Cortex of kidney (tissue), 1 donor: ENCODE data around the gene VDR.
"Not testable (repeated sequence)": the region's sequence is repeated elsewhere in the genome, so short reads cannot be mapped to it uniquely, and the experiment has no call there.

Source experiments
- DNase-seq: peaks from one replicate; lab custom pipeline; 2025; lab: John Stamatoyannopoulos, UW

Gene VDR

DNA sequence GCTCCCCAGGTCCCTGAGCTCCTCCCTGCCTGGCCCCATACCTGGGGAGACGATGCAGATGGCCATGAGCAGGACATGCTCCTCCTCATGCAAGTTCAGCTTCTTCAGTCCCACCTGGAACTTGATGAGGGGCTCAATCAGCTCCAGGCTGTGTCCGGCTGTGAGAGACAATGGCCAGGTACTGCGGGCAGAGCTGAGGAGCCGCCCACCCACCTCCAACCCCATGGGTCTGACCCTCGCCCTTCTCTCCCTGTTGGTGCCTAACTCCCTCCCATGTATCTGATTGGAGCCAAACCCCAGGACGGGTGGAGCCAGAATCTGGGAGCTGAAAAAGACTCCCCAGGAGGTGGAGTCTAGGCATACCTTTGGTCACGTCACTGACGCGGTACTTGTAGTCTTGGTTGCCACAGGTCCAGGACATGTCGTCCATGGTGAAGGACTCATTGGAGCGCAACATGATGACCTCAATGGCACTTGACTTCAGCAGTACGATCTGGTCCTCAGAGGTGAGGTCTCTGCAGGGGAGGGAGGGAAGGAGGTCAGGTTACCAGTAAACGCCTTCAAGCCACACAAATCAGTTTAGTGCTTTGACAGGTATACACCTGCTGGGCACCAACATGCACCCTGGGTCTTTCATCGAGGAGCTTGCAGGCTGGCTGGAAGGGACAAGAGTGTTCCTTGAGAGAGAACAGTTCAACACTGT lies 58.3 kb downstream of the VDR start:
- no peak for DNase-seq

DNA sequence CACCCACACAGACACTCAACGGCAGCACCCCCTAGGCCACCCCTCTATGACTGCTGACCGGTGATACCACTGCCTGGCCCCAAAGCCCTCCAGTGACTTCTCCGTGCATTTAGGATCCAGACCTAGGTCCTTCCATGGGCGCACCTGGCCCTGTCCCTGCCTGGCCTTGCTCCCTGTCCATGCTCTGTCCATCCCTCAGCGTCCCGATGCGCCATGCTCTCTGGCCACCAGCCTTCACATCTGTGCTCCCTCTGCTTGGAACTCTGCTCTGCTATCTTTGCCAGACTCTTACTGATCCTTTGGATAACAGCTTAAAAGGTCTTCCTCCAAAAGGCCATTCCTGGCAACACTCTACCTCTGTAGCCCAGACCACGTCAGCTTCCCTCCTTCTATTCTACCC lies 59.7 kb downstream of the VDR start:
- DNase-seq: no peak

DNA sequence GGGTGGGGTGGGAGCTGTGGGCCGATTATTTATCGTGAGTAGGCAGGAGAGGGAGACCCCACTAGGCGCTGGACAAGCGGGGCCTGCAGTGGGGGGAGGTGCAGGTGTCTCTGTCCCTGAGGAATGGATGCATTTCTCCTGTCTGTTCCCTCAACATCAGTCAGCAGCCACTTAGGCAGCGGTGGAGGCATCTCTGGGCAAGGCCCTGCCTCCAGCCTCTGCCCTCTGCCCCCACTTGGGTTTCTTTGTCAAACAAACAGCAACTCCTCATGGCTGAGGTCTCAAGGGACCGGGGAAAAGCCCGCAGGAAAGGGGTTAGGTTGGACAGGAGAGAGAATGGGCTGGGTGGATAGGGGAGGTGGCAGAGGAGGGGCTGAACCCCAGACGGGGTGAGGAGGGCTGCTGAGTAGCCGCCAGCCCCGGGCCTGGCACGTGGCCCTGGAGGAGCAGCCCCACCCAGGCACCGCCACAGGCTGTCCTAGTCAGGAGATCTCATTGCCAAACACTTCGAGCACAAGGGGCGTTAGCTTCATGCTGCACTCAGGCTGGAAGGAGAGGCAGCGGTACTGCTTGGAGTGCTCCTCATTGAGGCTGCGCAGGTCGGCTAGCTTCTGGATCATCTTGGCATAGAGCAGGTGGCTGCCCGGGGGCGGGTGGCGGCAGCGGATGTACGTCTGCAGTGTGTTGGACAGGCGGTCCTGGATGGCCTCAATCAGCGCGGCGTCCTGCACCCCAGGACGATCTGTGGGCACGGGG lies 60.4 kb downstream of the VDR start:
- no peak for DNase-seq

DNA sequence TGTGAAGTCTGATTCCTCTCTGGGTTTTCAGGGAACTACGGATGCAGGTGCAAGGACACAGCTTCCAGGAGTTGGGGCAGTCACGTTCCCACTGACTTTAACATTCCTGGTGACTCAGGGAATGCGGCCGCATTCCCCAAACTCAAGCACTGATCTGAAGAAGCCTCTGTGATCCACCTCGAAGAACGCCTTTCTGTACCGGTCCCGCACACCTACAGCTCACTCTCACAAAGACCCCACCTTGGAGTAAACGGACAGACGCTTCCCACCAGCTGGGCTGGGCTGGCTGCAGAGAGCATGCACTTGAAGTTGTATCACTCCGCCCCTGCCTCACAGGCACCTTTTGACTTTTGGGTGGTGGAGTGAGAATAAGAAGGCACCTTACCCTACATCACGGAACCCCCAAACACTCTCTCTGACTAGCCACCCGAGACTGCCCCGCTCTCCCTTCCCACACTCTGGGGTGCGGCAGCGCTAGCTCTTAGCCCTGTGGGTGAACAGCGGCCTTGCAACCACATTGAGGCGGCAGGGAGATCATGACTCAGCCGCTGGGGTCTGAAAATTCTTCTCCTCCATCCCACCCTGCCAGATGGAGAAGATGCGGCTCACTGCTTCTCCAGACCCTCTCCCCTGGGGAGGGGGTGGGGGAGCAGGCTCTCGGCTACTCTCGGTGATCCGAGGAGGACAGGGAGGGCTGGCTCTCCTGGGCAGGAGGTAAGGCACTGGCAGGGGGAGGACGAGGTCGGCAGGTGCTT lies 61.4 kb downstream of the VDR start:
- DNase-seq: no peak

DNA sequence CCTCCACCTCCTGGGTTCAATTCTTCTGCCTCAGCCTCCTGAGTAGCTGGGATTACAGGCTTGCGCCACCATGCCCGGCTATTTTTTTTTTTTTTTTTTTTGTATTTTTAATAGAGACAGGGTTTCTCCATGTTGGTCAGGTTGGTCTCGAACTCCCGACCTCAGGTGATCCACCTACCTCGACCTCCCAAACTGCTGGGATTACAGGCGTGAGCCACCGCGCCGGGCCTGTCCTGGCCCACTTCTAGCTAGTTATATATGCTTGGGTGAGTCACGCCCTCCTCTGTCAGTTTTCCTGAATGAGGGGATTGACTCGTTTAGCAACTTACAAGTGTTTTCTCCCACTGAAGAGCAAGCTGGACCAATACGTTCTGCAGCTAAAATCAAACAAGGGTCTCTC lies 62.3 kb downstream of the VDR start:
- not testable (repeated sequence) for DNase-seq

DNA sequence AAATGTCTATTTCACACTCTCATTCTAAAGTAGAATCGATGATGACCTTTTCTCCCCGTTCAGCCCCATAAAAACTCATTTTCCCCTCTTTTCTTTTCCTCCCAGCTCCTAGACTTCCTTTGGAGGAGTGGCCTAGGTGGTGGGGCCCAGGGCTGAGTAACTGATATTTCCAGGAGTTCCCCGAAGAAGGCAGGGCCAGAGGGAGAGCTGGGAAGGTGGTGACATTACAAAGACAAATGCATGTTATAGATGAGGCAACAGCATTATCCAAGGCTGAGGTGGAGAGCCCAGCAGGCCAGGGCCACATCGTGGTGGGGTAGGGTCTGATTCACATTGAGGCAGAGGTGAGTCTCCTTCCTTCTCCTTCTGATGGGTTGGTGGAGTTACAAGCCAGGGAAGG lies 62.9 kb downstream of the VDR start:
- DNase-seq: no peak

DNA sequence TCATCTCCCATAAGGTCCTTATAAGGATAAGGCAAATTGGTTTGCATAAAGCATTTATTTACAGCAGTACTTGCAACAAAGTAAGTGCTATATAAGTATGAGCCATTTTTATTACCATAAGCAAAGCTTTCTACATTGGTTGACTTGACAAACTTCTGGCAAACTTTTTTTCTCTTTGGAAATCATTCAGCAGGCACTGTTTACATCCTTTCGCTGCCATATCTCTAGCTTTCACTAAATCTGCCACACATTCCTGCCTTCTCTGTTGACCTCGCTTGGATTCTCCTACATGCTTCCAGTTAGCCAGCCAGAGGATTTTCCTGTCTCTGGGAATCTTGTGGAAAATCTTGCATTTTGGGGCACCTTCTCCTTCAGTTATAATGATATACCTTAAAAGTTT lies 63.3 kb downstream of the VDR start:
- DNase-seq: no peak

DNA sequence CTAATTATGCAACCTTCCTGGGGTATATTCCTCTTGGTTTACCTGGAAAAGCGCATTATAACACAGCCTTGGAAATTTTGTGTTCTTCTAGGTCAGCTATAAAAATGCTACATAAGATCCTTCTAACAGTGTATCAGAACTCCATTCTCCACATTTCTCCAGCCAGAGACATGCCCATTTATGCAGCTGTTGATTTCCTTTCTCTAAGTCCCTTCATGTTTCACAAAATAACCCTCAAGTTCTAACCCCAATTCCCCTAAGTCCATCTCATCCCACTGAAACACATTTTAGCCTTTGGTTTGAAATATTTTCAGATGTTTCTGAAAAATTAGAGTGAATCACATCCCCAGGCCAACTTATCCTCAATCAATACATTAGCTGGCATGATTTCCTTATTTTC lies 64.2 kb downstream of the VDR start:
- DNase-seq: no peak

DNA sequence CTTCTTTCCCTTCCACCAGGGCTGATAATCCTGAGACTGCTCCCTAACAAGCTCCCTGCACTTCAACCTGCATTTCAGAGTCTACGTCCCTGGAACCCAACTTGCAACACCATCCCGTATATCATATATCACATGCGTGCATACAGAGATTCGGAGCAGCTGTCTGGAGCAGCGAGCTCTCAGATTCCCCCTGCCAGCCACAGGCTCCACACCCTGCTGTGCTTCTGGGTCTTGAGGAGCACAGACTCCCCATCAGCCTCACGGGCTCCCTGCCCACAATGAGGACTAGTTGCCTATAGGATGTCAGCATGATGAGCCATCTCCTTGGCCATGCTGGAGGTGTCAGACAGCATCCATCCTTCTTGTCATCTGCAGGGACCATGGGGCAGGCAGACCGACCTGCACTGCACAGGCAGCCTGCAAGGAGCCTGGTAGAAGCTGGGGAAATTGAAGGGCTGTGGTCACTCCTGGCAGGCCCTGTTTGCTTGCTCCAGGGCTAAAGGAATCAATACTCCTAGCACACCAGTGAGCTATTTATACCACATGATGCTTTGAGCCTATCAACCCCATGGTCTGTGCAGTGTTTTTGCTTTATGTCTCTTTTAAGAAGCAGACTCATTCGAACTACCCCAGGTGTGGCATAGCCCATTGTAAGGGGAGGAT lies 65.4 kb downstream of the VDR start:
- DNase-seq: no peak

DNA sequence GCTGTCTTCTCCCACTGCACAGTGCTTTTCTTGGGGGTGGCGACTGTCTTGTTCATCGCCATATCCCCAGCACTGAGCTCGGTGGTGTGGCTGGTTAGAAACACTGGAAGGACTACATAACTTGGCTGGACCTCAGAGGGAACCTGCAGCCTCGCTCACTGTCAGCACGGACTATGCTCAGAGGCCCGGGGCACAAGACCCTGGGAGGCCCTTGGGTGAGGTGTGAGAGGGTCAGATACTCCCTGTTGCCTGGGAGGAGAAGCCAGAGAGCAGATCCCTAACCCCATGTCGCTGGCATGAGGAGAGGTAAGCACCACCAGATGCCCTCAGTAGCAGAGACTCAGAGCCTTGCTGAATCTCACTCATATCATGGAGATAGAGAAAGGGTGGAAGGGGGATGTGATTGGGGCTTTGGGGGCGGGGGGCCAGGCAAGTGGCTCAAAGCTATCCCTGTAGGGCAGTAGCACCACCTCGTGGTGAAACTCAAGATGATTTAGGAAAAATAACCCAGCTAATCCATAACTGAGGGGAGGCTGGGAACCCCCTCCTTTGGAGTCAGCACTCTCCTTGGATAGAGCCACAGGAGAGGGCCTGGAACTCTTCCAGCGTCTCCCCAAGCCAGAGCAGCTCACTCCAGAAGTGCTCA lies 66.4 kb downstream of the VDR start:
- no peak for DNase-seq

DNA sequence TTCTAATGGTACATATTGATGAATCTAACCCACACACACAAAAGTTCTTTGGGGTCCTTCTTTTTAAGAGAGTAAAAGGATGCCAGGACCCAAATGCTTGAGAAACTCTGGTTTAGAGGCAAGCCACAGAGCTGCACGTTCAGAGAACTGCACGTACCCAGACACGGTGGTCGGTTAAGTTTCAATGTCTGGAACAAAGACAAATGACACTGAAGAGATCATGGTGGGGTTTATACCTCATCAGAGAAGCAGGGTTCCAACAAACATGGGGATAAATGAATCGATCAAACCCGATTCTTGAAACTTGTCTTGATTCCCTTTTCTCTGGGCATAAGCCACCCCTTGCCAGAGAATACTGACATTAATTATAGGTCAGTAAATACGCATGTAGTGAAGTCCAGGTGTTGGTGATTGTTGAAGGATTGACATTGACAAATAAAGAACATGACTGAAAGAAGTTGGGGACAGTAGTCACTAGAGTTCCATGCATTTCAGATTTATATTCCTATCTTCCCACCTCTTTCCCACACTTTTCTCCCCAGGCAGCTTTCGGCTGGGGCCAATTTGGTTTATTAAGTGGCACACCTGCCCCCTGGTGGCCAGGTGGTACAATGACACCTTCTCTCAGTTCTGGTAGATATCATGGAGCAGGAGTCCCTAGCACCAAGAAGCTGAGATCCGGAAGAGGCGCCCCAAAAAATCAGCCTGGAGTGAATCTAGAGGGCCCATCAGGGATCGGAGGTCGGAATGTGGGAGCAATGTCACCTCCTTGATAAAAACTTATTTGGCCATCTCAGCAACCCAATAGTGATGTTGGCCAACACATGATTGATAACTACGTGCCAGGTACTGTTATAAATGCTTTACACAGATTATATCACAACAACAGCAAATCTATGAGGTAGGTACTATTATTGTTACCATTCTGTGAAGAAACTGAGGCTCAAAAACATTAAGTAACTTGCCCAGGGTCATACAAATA lies 67.3 kb downstream of the VDR start:
- no peak for DNase-seq

DNA sequence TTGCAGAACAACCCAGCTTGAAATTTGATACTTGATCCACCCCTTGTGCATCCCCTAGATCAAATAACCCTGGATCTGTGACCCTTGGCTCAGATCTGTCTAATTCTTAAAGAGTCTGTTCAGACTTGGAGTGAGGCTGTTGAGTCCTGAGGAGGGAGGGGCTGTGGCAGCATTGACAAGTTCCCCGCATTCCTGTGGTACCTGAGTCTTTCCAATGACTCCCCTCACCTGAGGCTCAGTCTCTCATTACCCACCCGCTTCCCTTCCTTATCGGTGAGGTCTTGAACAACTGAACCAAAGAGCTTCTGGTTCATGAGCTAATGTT lies 69.0 kb downstream of the VDR start:
- no peak for DNase-seq

DNA sequence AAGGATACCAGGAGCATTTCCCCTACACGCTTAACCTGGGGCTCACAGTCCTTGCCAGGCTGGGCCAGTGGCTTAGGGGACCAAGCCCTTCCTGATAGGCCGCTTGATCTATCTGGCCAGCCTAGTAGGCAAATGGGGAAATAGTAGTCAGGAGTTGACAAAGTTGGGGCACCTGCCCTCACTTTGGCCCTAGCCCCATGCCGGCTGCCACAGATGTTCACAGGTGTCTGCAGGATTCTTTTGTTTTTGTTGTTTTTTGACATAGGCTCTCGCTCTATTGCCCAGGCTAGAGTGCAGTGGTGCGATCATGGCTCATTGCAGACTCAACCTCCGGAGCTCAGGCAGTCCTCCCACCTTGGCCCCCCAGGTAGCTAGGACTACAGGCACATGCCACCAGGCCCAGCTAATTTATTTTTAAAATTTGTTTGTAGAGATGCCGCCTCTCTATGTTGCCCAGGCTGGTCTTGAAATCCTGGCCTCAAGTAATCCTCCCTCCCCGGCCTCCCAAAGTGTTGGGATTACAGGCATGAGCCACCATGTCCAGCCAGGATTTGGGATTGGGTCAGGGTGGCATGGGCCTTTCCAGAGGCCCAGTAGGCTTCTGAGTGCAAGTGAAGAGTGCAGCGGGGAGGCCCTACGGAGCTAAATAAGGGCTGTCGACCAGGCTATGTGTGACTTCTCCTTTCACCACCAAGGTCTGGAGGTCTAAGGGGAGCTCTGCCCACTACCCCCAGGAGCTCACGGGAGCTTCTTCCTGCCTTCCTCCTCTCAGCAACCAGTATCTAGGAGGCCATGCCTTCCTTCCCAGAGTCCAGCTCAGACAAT lies 69.6 kb downstream of the VDR start:
- DNase-seq: no peak

DNA sequence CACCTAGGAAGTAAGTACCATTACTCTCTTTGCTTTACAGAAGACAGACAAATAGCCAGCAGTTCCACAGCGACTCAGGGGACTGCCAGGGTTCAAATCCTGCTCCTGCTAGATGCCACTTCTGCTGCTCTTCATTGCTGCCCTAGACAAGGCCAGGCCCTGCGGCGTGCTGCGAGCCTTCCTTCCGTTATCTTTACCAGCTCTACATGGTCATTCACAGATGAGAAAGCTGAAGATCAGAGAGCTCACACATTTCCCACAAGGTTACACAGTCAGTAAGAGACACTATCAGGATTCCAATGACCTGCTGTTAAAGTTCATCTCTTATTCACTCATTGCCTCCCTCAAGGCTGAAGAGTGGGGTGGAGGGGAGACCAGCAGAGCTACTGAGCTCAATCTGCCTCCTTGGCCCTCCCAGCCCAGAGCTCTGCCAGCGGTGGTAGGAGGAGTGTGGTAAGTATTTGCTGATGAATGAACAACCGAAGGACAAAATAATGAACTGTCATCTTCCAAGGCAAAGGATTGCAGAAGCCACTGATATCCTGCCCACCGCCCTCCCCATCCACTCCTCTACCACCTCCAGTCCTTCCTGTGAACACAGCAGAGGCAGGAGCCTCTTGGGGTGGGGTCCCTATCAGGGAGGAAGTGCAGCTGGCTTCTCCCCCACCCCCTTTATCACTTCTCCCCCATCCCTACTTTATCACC lies 70.4 kb downstream of the VDR start:
- DNase-seq: no peak

DNA sequence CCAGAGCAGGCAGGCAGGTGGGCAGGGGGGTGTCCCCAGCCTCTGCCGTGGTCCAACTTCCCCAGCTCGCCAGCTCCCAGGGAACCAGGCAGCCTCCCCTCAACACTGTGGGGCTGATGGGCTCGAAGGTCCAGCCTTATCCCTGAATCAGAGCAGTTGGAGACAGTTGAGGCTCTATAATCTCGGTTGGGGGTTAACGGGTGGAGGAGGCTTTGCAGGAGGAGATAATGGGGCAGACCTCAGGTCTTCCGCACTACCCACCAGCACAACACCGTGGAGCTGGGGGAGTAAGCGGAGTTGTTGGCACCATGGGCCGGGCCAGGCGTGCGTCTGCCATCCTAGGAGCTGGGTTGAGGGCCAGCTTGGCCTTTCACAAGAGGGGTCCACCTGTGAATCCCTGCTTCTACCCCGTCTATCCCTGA lies 71.2 kb downstream of the VDR start:
- no peak for DNase-seq

DNA sequence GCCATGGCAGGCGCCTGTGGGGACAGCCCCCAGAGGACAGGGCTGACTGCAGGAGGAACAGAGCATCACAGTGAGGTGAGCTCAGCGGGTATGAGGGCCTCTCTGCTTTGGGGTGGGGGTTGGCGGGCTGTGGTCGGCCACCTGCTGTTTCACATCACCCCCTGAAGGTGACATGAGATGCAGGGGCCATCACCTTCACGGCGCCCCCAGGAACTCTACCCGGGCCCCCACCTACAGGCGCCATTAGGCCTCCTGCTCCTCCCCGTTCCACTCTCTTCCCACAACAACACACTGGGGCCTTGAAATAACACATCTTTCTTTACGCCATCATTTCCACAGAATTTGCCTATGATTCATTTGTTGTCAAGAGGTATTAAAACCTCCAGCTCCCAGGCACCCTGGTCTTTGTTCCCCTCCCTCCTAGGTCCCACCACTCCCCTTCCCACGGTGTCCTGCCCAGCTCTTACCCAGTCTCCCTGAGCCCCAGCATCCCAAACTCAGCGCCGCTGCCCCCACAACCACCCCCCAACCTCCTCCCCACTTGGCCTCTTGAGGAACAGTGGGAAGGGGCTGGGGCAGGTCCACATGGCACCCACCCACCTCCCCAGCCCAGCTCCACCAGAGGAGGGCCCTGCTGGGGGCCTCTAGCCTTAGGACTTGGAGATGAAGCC lies 72.4 kb downstream of the VDR start:
- DNase-seq: no peak

DNA sequence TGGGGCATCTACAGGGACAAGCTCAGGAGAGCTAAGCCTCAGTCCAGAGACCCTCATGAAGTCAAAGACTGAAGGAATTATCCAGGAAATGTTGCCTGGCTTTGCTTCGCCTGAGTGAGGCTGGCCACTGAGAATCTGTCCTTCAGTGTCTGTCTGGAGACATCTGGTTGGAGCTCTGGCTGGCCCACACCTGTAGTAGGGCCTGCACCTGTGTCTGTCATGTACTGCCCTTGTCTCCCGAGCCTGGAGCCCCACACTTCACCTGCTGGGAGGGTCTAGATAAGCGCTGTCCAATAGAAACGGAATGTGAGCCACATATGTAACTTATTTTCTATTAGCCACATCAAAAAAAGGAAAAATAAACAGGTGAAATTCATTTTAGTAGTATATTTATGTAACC lies 75.2 kb downstream of the VDR start:
- DNase-seq: no peak

DNA sequence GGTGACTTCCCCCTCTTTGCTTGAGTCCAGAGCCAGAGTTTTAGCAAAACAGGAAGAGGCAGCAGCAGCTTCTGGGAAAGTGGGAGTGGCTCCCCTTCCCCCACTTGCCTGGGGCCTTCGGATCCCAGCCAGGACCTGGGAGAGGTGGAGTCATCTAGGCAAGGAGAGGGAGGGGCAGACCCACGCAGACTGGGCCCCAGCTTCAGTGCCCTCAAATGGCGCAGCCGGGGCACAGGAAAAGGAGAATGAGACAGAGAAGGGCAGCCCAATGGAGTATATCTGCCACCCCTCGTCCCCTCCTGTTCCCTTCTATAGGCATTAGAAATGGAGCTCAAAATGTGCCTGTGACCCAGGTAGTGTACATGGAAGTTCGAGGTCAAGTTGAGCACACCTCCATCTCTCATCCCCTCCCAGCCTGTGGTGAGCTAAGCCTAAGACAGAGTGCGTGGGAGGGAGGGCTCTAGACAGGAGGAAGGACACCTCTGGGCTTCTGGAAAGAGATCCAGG lies 75.8 kb downstream of the VDR start:
- DNase-seq: no peak
